ENCODE results near the gene PPP4R3B. TPM values are rescaled to one million over a fixed set of nuclear protein-coding genes. Genes with fewer than 3 reads are reported as not detected.

Gene PPP4R3B
- total and polyA plus RNA-seq, 2 of the 13 experiments (the other 11 are each of a cell fraction or from before 2014, with no cell fraction given), result 24.2 to 53.0 TPM

DNA sequence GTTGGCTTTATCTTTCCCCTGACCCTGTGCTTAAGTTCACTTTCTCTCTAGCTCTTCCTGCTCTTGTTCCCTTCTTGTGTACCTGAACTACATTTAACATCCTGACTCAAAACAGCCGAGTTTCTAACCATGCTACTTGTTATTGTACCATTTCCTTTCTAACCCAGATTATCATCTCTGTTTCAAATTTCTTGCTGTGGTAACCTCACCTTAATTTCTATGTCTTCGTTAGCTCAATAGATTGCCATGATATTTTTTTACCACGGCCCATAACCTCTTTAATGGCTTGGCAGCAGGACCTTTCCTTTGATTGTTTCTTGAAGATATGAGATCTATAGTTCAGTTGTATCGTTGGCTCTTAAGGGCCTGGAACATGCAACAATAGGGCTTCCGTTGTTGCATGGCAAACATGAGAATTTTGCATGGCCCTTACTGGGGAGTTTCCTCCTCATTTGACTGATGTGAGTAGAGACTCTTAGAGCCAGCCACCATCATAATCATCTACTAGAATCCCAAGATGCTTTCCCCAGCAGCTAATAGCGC is 86.8 kb downstream of the PPP4R3B start (continued):
- TF ChIP-seq, protein P1, sequence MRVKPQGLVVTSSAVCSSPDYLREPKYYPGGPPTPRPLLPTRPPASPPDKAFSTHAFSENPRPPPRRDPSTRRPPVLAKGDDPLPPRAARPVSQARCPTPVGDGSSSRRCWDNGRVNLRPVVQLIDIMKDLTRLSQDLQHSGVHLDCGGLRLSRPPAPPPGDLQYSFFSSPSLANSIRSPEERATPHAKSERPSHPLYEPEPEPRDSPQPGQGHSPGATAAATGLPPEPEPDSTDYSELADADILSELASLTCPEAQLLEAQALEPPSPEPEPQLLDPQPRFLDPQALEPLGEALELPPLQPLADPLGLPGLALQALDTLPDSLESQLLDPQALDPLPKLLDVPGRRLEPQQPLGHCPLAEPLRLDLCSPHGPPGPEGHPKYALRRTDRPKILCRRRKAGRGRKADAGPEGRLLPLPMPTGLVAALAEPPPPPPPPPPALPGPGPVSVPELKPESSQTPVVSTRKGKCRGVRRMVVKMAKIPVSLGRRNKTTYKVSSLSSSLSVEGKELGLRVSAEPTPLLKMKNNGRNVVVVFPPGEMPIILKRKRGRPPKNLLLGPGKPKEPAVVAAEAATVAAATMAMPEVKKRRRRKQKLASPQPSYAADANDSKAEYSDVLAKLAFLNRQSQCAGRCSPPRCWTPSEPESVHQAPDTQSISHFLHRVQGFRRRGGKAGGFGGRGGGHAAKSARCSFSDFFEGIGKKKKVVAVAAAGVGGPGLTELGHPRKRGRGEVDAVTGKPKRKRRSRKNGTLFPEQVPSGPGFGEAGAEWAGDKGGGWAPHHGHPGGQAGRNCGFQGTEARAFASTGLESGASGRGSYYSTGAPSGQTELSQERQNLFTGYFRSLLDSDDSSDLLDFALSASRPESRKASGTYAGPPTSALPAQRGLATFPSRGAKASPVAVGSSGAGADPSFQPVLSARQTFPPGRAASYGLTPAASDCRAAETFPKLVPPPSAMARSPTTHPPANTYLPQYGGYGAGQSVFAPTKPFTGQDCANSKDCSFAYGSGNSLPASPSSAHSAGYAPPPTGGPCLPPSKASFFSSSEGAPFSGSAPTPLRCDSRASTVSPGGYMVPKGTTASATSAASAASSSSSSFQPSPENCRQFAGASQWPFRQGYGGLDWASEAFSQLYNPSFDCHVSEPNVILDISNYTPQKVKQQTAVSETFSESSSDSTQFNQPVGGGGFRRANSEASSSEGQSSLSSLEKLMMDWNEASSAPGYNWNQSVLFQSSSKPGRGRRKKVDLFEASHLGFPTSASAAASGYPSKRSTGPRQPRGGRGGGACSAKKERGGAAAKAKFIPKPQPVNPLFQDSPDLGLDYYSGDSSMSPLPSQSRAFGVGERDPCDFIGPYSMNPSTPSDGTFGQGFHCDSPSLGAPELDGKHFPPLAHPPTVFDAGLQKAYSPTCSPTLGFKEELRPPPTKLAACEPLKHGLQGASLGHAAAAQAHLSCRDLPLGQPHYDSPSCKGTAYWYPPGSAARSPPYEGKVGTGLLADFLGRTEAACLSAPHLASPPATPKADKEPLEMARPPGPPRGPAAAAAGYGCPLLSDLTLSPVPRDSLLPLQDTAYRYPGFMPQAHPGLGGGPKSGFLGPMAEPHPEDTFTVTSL (CRISPR knock-in tag; IDR thresholded peaks at IDR 0.05; ENCODE audit: borderline replicate concordance), result no peak
- TF ChIP-seq GTF2F1 (IDR thresholded peaks at IDR 0.05; ENCODE audit: low read length), result no peak
- no peak for TF ChIP-seq ZNF232 (CRISPR knock-in tag; IDR thresholded peaks at IDR 0.05; ENCODE audit: borderline replicate concordance)
- TF ChIP-seq RXRB (CRISPR knock-in tag; IDR thresholded peaks at IDR 0.05; ENCODE audit: borderline replicate concordance), result no peak
- TF ChIP-seq MATR3 (CRISPR knock-in tag; IDR thresholded peaks at IDR 0.05), result no peak
- TF ChIP-seq, protein P2, sequence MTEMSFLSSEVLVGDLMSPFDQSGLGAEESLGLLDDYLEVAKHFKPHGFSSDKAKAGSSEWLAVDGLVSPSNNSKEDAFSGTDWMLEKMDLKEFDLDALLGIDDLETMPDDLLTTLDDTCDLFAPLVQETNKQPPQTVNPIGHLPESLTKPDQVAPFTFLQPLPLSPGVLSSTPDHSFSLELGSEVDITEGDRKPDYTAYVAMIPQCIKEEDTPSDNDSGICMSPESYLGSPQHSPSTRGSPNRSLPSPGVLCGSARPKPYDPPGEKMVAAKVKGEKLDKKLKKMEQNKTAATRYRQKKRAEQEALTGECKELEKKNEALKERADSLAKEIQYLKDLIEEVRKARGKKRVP (CRISPR knock-in tag; IDR thresholded peaks at IDR 0.05), result no peak
- no peak for TF ChIP-seq CHD4 (IDR thresholded peaks at IDR 0.05; ENCODE audit: borderline replicate concordance, low read length)
